ENCODE results near the gene GARIN5A.

DNA sequence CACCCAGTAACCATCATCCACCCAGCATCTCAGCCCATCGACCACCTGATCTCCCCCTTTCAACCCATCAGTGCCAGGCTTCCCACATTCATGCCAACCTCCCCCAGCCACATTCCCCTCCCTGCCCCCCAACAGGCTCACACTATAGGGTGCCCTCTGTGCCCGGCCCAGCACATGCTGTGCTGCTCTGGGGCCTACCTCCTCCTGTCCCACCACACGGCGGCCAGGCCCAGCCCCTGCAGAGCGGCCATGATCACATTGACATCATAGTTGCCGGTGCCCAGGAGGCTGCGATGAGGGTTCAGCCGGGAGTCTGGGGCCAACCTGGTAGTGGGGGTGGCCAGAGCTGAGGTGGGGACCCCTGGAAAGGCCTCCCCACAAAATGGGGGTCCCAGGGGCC, 30.7 kb upstream of the GARIN5A start:
- TF ChIP-seq, protein P1, sequence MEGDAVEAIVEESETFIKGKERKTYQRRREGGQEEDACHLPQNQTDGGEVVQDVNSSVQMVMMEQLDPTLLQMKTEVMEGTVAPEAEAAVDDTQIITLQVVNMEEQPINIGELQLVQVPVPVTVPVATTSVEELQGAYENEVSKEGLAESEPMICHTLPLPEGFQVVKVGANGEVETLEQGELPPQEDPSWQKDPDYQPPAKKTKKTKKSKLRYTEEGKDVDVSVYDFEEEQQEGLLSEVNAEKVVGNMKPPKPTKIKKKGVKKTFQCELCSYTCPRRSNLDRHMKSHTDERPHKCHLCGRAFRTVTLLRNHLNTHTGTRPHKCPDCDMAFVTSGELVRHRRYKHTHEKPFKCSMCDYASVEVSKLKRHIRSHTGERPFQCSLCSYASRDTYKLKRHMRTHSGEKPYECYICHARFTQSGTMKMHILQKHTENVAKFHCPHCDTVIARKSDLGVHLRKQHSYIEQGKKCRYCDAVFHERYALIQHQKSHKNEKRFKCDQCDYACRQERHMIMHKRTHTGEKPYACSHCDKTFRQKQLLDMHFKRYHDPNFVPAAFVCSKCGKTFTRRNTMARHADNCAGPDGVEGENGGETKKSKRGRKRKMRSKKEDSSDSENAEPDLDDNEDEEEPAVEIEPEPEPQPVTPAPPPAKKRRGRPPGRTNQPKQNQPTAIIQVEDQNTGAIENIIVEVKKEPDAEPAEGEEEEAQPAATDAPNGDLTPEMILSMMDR (conservative IDR thresholded peaks at IDR 0.05) = no peak
- TF ChIP-seq EZH2 (IDR thresholded peaks at IDR 0.05; ENCODE audit: low read depth) = no peak

All from PC-9 (cell line).